Stimulated activated CD8-positive, alpha-beta memory T cell treated with anti-CD3 and anti-CD28 coated beads, Interleukin-15, amount 100 ng/mL, for 1 hour (primary cell): ENCODE measurements around the gene RIPK3.
"Not testable (repeated sequence)": the region's sequence is repeated elsewhere in the genome, so short reads cannot be mapped to it uniquely, and the experiment has no call there.

ENCODE experiments used
- DNase-seq: peaks from one replicate; pipeline ENCODE4 v3.0.0-alpha.2; 2020; ENCODE audit warnings: low read depth

RIPK3 gene

DNA sequence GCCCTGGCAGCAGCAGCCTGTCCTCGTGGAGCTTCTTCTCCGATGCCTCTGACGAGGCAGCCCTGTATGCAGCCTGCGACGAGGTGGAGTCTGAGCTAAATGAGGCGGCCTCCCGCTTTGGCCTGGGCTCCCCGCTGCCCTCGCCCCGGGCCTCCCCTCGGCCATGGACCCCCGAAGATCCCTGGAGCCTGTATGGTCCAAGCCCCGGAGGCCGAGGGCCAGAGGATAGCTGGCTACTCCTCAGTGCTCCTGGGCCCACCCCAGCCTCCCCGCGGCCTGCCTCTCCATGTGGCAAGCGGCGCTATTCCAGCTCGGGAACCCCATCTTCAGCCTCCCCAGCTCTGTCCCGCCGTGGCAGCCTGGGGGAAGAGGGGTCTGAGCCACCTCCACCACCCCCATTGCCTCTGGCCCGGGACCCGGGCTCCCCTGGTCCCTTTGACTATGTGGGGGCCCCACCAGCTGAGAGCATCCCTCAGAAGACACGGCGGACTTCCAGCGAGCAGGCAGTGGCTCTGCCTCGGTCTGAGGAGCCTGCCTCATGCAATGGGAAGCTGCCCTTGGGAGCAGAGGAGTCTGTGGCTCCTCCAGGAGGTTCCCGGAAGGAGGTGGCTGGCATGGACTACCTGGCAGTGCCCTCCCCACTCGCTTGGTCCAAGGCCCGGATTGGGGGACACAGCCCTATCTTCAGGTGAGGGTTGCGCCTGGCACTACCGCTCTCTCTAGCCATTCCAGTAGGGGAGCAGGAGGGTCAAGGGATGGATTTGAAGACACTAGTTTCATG lies 30.3 kb upstream of the RIPK3 start:
- no peak for DNase-seq

DNA sequence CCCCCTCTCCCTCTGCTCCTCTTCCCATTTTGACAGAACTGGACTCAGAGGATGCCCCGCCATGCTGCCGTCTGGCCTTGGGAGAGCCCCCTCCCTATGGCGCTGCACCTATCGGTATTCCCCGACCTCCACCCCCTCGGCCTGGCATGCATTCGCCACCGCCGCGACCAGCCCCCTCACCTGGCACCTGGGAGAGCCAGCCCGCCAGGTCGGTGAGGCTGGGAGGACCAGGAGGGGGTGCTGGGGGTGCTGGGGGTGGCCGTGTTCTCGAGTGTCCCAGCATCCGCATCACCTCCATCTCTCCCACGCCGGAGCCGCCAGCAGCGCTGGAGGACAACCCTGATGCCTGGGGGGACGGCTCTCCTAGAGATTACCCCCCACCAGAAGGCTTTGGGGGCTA lies 29.7 kb upstream of the RIPK3 start:
- no peak for DNase-seq

DNA sequence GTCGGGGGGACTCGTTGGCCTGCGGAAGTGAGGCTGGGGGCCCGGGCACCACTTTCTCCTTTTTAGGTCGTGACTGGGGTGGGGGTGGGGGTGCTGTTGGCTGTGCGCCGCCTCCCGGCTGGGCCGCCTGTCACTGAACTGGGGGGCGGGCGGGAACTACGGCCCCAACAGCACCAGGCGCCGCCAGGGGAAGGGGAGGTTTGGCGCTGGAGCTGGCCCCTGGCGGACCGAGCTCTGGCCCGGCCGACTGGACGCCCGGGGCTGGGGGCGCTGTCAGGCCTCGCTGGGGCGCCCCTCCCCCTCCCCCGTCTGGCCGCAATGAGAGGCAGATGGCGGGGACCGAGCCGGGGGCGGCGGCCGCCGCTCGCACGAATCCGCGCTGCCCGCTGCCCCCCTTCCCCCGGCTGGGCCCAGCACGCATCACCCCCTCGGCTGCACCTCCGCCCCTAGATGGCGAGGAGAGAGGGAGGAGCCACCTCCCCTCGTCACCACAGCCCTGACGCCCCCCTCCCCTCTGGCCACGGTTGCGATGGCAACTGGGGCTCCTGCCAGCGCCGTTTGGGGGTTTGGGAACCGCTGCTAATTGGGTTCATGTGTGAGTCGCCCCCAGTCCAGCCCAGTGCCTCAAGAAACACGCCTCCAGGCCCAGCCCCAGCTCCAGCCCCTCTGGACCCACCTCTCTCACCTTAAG lies 28.9 kb upstream of the RIPK3 start:
- DNase-seq = no peak

DNA sequence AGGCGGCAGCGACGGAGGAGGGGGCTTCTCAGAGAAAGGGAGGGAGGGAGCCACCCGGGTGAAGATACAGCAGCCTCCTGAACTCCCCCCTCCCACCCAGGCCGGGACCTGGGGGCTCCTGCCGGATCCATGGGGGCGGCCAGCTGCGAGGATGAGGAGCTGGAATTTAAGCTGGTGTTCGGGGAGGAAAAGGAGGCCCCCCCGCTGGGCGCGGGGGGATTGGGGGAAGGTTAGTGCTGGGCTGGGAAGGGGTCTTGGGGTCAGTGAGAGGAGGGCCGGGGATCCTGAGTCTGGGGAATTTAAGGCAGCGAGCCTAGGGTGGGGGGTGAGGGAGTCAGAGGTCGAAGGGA lies 28.4 kb upstream of the RIPK3 start:
- DNase-seq = no peak

DNA sequence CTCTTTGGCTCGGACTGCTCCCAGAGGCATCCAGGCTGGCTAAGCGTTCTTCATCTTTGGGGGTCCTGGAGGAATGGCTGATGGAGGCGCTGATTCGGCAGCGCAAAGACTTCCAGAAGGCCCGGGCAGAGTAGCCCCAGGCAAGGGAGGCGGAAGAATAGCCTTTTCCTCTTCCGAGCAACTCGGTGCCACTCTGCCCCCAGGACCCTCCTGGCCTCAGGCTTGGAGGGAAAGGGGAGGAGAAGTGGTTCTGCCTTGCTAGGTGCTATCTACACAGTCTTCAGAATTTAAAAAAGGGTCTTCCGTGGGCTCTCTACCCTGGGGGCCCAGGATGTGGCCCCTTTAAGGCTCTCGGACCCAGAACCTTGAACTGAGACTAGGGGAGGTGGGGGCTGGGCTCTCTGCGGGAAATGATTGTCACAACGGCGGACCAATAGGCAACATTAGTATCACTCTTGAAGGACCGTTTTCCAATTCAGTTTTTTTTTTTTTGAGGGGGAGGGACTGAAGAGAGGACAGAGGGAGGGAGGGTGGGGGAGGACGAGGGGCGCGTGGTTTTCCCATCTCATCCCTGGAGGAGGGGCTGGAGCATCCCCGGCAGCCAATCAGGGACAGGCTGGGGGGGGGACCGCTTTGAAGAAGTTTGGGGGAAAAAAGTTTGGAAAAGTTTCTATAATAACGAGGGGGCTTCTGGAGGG lies 27.9 kb upstream of the RIPK3 start, which contains the start of gene NFATC4:
Gene NFATC4, plus strand, starts transcription at position 671 of the 698 bp plus-strand sequence. CDS start 157 bp downstream, outside the sequence.
- no peak for DNase-seq

DNA sequence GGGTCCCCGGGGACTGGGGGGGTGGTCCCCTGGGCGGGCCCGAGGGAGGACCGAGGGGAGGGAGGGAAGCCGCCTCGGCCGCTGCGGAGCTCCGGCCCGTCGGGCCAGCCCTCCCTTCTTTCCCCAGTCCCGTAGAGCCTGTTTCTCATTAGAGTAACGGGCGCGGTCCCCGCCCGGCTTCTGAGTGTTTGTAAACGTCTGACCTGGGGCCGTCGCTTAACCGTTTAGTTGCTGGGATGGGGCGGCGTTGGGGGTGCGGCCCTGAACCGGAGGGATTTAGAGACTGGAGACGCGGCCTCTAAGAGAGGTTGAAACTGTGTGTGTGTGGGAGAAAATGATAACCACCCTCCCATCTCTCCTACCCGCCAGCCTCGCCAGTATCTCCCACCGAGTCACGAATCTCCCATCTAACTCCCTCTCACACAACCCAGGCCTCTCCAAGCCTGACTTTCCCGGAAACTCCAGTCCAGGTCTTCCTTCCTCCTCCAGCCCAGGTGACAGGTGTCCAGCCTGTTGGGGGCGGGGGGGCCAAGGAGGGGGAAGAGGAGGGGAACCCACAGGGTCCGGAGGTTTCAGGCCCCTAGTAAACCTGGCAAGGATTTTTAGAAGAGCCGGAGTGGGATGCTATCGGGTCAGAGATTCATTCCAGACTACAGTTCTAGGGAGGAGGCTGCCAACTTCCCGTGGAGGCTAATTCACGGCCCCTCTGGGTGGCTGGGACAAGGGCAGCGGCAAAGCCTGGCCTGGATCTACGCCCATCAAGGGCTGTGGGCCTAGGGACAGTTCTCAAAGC lies 27.1 kb upstream of the RIPK3 start:
- no peak for DNase-seq

DNA sequence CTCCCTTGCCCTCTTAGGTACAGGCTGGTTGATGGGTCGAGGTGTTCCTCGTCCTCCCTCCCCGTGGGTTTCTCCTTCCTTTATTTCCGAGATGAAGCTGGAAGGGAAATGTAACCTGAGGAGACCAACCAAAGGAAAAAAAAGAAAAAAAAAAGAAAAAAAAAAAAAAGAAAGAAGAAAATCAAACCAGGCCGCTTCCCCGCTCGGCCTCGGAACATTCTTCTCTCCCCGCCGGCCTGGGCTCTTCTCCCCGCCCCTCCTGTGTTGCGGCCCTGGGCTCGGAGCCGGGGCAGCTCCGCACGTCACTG lies 26.6 kb upstream of the RIPK3 start:
- no peak for DNase-seq

DNA sequence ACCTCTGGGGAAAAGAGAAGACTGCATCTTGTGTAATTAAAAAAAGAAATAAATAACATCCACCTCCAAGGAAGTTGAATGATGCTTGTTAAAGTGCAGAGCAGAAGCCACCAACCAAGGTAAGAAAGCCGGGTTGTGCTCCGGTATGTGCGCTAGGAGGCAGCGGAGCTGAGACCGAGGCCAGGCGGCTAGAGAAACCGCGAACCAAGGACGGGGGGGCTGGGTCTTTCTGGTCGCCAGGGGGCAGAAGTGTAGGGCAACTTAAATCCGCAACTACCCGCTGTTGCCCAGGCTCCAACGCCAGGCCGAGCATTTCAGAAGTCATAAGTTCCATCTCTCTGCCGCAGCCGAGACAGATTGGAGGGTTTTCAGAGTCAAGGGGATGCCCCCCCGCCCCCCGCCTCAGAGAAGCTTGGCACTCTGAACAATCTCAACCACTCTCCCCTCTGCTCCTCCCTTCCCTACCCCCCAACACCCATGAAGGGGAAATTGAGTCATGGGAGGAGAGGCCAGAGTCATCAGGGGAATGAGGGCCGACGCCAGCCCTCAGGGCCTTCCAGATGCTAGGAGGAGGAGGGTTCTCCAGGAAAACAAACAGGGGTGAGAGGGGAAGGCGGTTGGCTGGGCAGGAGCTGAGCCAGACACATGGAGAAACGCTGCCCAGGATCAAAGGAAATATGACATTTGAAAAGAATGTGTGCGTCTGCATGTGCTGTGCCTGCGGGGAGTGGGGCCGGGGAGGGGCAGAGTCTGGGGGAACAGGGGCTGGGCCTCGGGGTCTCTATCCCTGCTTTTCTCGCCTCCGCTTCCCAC lies 26.0 kb upstream of the RIPK3 start:
- DNase-seq = peak; percentile 22

DNA sequence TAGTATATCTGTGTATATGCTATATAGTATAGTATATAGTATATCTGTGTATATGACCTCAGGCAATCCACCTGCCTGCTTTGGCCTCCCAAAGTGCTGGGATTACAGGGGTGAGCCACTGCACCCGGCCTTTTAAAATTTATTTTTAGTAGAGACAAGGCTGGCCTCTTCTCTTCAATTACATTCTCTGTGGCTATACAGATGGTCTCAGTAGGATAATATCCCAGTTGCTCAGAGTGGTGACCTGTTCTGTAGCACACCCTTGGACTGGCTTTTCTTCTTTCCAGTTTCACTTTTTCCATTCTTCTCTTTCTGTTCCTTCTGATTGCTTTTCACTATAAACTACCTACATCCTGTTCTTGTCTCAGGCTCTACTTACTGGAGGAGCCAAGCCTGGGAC lies 25.1 kb upstream of the RIPK3 start:
- DNase-seq = no peak

DNA sequence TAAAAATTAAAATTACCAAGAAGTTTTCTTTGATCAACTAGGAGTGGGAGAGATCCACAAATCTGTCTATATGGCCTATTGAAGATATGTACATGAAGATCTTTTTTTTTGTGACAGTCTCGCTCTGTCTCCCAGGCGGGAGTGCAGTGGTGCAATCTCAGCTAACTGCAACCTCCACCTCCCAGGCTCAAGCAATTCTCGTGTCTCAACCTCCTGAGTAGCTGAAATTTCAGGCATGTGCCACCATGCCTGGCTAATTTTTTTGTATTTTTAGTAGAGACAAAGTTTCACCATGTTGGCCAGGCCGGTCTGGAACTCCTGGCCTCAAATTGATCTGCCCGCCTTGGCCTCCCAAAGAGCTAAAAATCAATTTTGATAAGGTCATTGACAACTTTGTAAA lies 23.6 kb upstream of the RIPK3 start:
- no peak for DNase-seq

DNA sequence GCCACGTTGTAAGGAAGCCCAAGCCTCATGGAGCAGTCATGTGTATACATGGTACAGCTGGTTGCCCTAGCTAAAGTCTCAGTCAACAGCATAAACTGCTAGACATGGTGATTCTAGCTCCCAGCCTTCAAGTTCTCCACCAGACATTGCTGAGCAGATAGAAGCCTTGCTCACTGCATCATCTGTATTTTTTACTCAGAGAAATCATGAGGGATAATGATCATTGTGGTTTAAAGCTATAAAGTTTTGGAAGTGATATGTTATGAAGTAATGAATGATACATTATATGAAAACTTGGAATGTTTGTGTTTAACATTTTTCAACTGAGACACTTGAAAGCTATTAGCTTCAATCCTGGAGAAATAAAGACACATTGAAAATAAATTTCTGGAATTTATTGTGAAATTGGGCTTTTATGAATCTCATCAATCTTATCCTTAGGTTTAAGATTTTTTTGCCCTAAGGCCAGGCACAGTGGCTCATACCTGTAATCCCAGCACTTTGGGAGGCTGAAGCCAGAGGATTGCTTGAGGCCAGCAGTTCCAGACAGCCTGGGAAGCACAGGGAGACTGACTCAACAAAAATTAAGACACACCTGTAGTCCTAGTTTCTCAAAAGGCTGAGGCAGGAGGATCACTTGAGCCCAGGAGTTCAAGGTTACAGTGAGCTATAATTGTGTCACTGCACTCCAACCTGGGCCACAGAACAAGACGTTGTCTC lies 22.6 kb upstream of the RIPK3 start:
- DNase-seq = no peak

DNA sequence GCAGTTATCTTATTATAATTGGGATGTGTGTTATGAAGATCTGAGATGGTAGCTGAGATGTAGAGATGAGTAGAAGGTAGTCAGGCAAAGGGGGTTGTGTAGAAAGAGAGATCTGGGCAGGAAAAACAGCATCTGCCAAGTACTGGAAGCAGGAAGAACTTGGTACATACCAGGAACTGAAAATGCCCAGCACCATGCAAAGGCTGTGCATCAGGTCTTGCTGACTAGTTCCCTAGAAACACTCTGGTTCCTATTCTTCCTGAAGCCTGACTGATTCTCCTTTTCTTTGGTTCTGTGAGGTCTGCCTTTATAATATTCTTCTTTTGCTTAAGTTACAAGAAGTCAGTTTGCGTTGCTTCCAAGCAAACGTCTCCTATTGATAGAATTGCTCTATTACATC lies 21.5 kb upstream of the RIPK3 start:
- no peak for DNase-seq

DNA sequence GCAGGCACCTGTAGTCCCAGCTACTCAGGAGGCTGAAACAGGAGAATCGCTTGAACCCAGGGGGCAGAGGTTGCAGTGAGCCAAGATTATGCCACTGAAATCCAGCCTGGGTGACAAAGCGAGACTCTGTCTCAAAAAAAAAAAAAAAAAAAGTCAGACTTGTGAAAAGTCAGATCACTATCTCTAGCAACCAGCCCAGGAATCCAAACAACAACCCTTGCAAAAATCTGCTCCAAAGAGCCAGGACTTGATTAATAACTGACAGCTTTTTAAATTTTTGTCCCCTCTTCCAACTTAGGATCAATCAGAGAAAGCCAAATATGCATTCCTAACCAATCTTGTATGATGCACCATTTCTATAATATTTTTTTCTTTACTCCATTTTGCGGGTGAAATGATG lies 20.5 kb upstream of the RIPK3 start:
- no peak for DNase-seq

DNA sequence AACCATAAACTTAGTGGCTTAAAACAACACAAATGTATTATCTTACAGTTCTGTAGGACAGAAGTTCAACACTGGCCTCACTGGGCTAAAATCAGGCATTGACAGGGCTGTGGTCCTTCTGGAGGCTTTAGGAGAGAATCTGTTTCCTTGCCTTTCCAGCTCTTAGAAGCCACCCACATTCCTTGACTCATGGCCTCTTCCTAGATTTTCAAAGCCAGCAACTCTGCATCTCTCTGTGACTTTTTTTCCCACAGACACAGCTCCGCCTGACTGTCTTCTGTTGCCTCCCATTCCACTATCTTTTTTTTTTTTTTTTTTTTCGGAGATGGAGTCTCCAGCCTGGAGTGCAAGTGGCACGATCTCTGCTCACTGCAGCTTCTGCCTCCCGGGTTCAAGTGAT lies 16.4 kb upstream of the RIPK3 start:
- no peak for DNase-seq

DNA sequence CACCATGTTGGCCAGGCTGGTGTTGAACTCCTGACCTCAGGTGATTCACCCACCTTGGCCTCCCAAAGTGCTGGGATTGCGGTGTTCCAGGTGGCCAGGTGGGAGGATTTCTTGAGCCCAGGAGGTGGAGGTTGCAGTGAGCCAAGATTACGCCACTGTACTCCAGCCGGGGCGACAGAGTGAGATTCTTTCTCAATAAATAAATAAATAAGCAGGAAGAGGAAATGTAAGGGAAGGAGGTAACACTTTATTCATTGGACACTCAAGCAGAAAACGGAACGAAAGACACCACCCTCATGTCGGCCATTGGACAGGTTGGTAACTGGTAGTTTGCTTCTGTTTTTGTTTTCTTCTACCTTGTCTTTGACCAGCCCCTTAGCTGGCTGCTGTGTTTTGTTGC lies 15.2 kb upstream of the RIPK3 start:
- no peak for DNase-seq

DNA sequence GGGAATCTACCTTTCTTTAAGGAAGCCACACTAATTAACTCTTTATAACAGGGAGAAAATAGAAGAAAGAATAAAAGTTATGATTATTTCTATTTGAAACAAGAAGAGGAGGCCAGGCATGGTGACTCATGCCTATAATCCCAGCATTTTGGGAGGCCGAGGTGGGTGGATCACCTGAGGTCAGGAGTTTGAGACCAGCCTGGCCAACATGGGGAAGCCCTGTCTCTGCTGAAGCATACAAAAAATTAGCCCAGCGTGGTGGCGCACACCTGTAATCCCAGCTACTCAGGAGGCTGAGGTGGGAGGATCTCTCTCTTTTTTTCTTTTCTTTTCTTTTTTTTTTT lies 14.7 kb upstream of the RIPK3 start:
- DNase-seq = not testable (repeated sequence)

DNA sequence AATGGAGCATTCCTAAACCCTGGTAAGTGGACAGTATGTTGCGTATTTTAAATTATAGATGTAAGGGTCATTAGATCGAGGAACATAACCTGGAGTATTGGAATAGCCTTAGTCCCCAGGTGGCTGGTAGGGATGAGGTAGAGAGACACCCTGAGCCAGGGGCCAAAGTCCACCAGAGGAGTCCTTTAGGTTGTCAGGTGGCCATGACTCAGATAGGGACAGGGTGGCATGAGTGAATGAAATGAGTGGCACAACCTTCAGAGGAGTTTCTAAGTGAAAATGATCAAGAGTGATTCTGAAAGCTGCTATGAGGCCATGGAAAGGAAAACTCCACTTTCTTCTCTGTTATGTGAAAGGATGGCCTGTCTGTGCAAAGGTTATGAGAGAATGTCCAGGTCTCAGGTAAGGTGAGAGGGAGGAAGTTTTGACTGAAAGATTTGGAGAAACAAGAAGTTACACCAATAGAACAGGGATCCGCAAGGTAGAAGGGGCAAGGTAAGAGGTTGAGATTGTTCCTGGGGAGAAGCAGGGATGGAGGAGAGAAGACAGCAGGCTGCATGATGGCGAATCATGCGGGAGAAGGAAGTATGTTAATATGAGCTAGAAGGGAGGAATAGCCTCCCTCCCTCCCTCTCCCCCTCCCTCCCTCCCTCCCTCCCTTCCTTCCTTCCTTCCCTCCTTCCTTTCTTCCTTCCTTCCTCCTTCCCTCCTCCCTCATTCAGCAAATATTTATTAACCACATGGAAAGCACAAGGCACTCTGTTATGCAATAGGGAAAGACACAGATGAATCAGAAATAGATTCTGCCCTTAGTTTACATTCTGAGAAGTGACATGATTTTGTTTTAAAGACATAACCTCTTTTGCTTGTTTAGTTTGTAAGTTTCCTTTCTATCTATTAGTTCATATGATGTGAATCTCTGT lies 14.0 kb upstream of the RIPK3 start:
- DNase-seq = no peak

DNA sequence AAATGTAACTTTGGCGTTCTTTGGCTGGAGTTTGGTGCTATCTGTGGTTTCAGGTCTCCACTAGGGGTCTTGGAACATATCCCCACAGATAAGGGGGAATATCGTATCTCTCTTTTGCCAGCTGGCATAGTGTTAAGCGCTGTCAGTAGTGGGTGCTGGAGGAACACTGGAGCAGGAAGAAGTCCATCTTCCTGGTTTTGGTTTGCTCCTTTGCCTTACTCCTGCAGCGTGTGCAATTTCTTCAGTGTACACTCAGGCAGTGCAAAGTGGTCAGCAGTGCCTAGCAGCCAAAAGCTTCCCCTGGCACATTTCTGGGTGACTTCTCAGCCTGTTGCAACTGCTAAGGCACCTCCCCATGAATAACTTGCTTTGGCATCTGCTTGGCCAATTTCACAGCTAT lies 11.7 kb upstream of the RIPK3 start:
- no peak for DNase-seq

DNA sequence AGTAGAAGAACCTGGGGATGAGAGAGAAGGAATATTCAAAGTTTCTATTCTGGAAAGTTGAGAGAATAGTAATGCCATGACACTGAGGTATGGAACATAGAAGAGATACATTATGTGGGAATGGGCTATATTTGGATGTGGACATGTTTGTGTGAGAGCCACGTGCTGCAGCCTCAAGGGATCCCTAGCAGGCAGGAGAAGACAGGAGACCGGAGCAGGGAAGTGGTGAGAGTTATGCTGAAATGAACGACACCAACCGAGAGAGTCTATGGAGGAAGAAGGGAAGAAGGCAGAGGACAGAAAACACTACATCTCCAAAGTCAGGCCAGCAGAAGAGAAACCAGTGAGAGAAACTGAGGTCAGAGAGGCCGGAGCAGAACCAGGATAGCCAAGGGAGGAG lies 10.0 kb upstream of the RIPK3 start:
- no peak for DNase-seq

DNA sequence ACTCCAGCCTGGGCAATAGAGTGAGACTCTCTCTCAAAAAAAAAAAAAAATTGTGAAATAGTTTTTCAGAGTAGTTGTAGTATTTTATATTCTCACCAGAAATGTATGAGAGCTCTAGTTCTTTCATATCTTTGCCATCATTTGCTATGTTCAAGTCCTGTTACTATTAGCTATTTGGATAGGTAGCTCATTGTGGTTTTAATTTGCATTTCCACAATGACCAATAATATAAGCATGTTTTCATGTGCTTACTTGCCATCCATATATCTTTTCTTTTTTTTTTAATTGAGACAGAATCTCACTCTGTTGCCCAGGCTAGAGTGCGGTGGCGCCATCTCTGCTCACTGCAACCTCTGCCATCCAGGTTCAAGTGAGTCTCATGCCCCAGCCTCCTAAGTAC lies 8.4 kb upstream of the RIPK3 start:
- no peak for DNase-seq
